ENCODE measurements around the gene RNF130.

The RNF130 gene

DNA sequence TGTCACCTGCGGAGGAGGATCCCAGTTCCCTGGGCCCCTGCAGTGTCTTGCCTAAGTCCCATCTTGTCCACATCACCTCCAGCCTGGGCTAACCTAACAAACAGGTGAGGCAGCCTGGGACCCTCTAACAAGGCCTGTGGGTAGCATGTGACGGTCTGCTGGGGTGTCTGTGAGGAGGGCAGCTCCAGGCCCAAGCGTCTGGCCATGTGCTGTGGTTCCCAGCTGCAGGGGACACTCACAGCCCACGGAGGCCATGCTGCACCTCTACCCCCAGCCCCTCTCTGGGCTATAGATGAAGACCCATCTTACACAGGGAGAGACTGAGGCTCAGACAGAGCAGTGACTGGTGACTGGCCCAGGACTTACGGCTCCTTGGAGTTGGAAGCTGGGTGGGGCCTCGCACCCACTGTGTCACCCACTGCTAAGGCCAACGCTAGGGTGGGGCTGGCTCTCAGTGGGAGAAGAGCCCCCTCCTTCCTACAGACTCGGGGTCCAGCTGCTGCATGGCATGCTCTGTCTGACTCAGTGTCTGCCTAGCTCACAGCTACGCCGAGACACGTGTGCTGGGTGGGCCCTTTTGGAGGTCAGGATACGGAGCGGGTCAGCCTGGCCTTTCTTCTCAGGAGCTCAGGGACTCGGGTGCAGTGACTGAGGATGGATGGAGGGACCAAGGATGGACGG is 40.8 kb upstream of the RNF130 start:
- no peak for ATAC-seq (replicated peaks; ENCODE audit: extremely low read depth, poor library complexity, severe bottlenecking)
- Mint-ChIP-seq H3K27me3 (peaks cover 20% of the 10 kb centered on the region), H3K9me3 (peaks cover 6% of the 10 kb centered on the region), H3K4me1 (no peaks in the 10 kb centered on the region), H3K4me3 (no peak overlapping the region), H3K36me3 (ENCODE audit: insufficient read depth) (no peaks in the 10 kb centered on the region), H3K27ac (ENCODE audit: low read depth) (no peak overlapping the region)
- no peak for DNase-seq (ENCODE audit: low spot score in 2 of 2)

DNA sequence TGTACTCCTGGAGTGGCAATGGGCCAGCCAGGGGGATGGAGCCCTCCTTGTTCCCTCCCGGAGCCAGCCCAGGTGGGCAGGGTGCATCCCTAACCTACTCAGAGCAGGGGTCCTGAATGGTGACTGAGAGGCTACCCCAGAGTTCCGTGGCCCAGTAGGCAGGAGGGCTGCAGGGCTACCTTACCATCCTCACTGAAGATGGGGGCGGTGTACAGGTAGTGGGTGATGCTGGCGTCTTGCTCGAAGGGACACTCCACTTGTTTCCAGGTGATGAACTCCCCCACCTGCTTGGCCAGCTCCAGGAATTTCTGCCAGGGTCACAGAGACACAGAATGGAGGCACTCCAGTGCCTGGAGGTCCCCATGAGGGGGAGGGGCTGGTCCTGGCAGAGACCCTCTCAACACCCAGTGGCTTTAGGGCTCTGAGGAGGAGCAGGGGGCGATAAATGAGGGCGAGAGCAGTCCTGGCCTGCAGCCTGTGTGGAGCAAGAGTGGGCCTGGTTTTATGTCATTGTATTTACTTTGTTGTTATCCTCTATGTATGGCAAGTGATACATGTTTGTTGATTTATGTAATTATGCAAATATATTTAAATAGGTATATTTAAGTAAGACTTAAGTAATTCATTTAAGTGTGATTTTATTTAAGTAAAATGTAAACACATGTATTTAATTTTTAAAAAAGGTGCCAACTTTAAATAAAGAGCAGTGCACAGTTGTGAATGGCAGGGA is 39.9 kb upstream of the RNF130 start:
- no peak overlapping the region for H3K27ac Mint-ChIP-seq (ENCODE audit: low read depth)
- H3K9me3 Mint-ChIP-seq, result peaks cover 14% of the 10 kb centered on the region
- peaks cover 28% of the 10 kb centered on the region for H3K27me3 Mint-ChIP-seq
- no peak for ATAC-seq (replicated peaks; ENCODE audit: extremely low read depth, poor library complexity, severe bottlenecking)
- DNase-seq (ENCODE audit: low spot score in 2 of 2), result no peak
- no peaks in the 10 kb centered on the region for H3K36me3 Mint-ChIP-seq (ENCODE audit: insufficient read depth)
- no peaks in the 10 kb centered on the region for H3K4me1 Mint-ChIP-seq
- H3K4me3 Mint-ChIP-seq, result no peak overlapping the region

- Mint-ChIP-seq H3K9me3 (peaks cover 18% of the 10 kb centered on the region), H3K4me1 (no peaks in the 10 kb centered on the region), H3K27me3 (peaks cover 35% of the 10 kb centered on the region), H3K36me3 (ENCODE audit: insufficient read depth) (no peaks in the 10 kb centered on the region), H3K4me3 (no peak overlapping the region), H3K27ac (ENCODE audit: low read depth) (no peak overlapping the region)
- ATAC-seq (replicated peaks; ENCODE audit: extremely low read depth, poor library complexity, severe bottlenecking) (no peak), DNase-seq (ENCODE audit: low spot score in 2 of 2) (no peak)
Observed at GRCh38 chr5:180109920-180110319, 38.4 kb upstream of the RNF130 start.

DNA sequence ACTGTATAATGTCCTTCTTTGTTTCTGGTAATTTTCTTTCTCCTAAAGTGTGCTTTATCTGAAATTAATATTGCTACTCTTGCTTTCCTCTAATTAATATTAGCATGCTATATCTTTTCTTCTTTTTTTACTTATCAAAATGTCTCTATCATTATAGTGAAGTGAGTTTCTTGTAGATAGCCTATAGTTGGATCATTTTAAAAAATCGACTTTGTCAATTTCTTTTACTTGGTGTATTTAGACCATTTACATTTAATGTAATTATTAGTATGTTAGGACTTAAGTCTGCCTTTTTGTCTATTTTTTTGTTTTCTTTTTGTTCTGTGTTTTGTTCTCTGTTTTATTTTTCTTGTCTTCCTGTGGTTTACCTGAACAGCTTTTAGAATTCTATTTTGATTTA is 35.4 kb upstream of the RNF130 start:
- DNase-seq (ENCODE audit: low spot score in 2 of 2) (no peak), ATAC-seq (replicated peaks; ENCODE audit: extremely low read depth, poor library complexity, severe bottlenecking) (no peak)
- no peak overlapping the region for H3K4me3 Mint-ChIP-seq
- no peak overlapping the region for H3K27ac Mint-ChIP-seq (ENCODE audit: low read depth)
- H3K4me1 Mint-ChIP-seq, result no peaks in the 10 kb centered on the region
- peaks cover 18% of the 10 kb centered on the region for H3K9me3 Mint-ChIP-seq
- peaks cover 47% of the 10 kb centered on the region for H3K27me3 Mint-ChIP-seq
- H3K36me3 Mint-ChIP-seq (ENCODE audit: insufficient read depth), result peaks cover 2% of the 10 kb centered on the region

- no peaks in the 10 kb centered on the region for H3K4me1 Mint-ChIP-seq
- H3K4me3 Mint-ChIP-seq, result no peak overlapping the region
Observed at GRCh38 chr5:180105827-180106312, 34.3 kb upstream of the RNF130 start.

GRCh38 chr5:180104168-180104530 is 32.6 kb upstream of the RNF130 start:
- Mint-ChIP-seq H3K4me3 (no peak overlapping the region), H3K27ac (ENCODE audit: low read depth) (no peak overlapping the region), H3K9me3 (peaks cover 18% of the 10 kb centered on the region), H3K36me3 (ENCODE audit: insufficient read depth) (peaks cover 2% of the 10 kb centered on the region), H3K4me1 (no peaks in the 10 kb centered on the region), H3K27me3 (peaks cover 46% of the 10 kb centered on the region)
- no peak for ATAC-seq (replicated peaks; ENCODE audit: extremely low read depth, poor library complexity, severe bottlenecking)
- no peak for DNase-seq (ENCODE audit: low spot score in 2 of 2)

More at GRCh38 chr5:180105827-180106312, 34.3 kb upstream of the RNF130 start:
- Mint-ChIP-seq H3K27me3 (peaks cover 47% of the 10 kb centered on the region), H3K36me3 (ENCODE audit: insufficient read depth) (peaks cover 2% of the 10 kb centered on the region), H3K9me3 (peaks cover 18% of the 10 kb centered on the region), H3K27ac (ENCODE audit: low read depth) (no peak overlapping the region)
- DNase-seq (ENCODE audit: low spot score in 2 of 2), result no peak
- no peak for ATAC-seq (replicated peaks; ENCODE audit: extremely low read depth, poor library complexity, severe bottlenecking)

DNA sequence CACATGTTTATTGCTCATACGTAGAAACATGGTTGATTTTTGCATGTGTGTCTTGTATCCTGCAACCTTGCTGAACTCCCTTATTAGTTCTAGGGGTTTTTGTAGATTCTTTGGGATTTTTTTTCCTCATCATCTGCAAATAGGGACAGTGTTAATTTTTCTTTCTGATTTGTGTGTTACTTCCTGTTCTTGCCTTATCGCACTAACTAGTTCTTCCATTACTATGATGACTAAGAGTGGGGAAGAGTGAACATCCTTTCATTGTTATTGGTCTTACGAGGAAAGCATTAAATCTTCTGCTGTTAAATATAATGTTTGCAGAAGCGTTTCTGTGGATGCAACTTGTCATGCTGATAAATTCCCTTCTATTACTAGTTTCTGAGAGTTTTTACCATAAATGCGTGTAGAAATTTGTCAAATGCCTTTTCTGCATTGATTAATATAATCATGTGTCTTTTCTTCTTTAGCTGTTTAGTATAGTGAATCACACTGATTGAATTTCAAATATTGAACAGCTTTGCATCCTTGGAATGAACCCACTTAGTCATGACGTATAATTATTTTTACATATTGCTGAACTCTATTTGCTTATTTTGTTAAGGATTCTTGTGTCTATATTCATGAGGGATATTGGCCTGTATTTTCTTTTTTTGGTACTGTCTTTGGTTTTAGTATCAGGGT is 32.1 kb upstream of the RNF130 start:
- H3K36me3 Mint-ChIP-seq (ENCODE audit: insufficient read depth), result peaks cover 2% of the 10 kb centered on the region
- H3K4me3 Mint-ChIP-seq, result no peak overlapping the region
- H3K9me3 Mint-ChIP-seq, result peaks cover 17% of the 10 kb centered on the region
- H3K27me3 Mint-ChIP-seq, result peaks cover 42% of the 10 kb centered on the region
- no peaks in the 10 kb centered on the region for H3K4me1 Mint-ChIP-seq
- ATAC-seq (replicated peaks; ENCODE audit: extremely low read depth, poor library complexity, severe bottlenecking) (no peak), DNase-seq (ENCODE audit: low spot score in 2 of 2) (no peak)
- H3K27ac Mint-ChIP-seq (ENCODE audit: low read depth), result no peak overlapping the region

DNA sequence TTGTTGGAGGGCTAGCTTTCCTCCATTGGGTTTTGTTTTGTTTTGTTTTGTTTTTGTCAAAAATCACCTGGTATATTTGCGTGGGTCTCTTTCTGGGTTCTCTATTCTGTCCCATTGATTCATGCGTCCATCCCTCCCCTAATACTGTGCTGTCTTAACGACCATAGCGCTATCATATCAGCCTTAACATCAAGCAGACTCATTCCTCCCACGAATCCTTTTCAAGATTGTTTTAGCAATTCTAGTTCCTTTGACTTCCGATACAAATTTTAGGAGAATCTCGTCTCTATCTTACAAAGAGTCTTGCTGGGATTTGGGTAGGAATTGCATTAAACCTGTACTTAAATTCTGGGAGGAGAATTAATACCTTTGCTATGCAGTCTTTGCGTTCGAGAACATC is 31.1 kb upstream of the RNF130 start:
- peaks cover 2% of the 10 kb centered on the region for H3K36me3 Mint-ChIP-seq (ENCODE audit: insufficient read depth)
- no peak overlapping the region for H3K27ac Mint-ChIP-seq (ENCODE audit: low read depth)
- H3K9me3 Mint-ChIP-seq, result peaks cover 12% of the 10 kb centered on the region
- no peak for ATAC-seq (replicated peaks; ENCODE audit: extremely low read depth, poor library complexity, severe bottlenecking)
- peaks cover 45% of the 10 kb centered on the region for H3K27me3 Mint-ChIP-seq
- DNase-seq (ENCODE audit: low spot score in 2 of 2), result no peak
- no peaks in the 10 kb centered on the region for H3K4me1 Mint-ChIP-seq
- H3K4me3 Mint-ChIP-seq, result no peak overlapping the region

- H3K27ac Mint-ChIP-seq (ENCODE audit: low read depth), result no peak overlapping the region
- ATAC-seq (replicated peaks; ENCODE audit: extremely low read depth, poor library complexity, severe bottlenecking), result no peak
Observed at GRCh38 chr5:180101451-180102105, 30.0 kb upstream of the RNF130 start.

GRCh38 chr5:180100621-180101450 is 29.3 kb upstream of the RNF130 start:
- Mint-ChIP-seq H3K36me3 (ENCODE audit: insufficient read depth) (peaks cover 2% of the 10 kb centered on the region), H3K4me1 (no peaks in the 10 kb centered on the region), H3K4me3 (no peak overlapping the region), H3K27me3 (peaks cover 47% of the 10 kb centered on the region), H3K9me3 (no peaks in the 10 kb centered on the region), H3K27ac (ENCODE audit: low read depth) (no peak overlapping the region)
- ATAC-seq (replicated peaks; ENCODE audit: extremely low read depth, poor library complexity, severe bottlenecking) (no peak), DNase-seq (ENCODE audit: low spot score in 2 of 2) (no peak)

More at GRCh38 chr5:180101451-180102105, 30.0 kb upstream of the RNF130 start:
- Mint-ChIP-seq H3K4me3 (no peak overlapping the region), H3K27me3 (peaks cover 49% of the 10 kb centered on the region), H3K4me1 (no peaks in the 10 kb centered on the region), H3K36me3 (ENCODE audit: insufficient read depth) (peaks cover 2% of the 10 kb centered on the region), H3K9me3 (peaks cover 5% of the 10 kb centered on the region)
- DNase-seq (ENCODE audit: low spot score in 2 of 2), result no peak

- Mint-ChIP-seq H3K27ac (ENCODE audit: low read depth) (no peak overlapping the region), H3K4me3 (no peak overlapping the region)
- no peak for DNase-seq (ENCODE audit: low spot score in 2 of 2)
Observed at GRCh38 chr5:180099733-180100611, 28.4 kb upstream of the RNF130 start.

More at GRCh38 chr5:180099733-180100611, 28.4 kb upstream of the RNF130 start:
- Mint-ChIP-seq H3K9me3 (no peaks in the 10 kb centered on the region), H3K36me3 (ENCODE audit: insufficient read depth) (peaks cover 2% of the 10 kb centered on the region), H3K4me1 (no peaks in the 10 kb centered on the region), H3K27me3 (peaks cover 55% of the 10 kb centered on the region)
- ATAC-seq (replicated peaks; ENCODE audit: extremely low read depth, poor library complexity, severe bottlenecking), result no peak

Data from central memory CD8-positive, alpha-beta T cell (primary cell).